Stimulated activated effector memory CD8-positive, alpha-beta T cell treated with anti-CD3 and anti-CD28 coated beads, Interleukin-12 subunit alpha, Interleukin-12 subunit beta, amount 100 ng/mL, for 72 hours (primary cell): ENCODE results near the gene PLCD4.

Experiments
- ATAC-seq: fragments of 150-1000 bp; cut with Tn5 transposase; 2 replicates; pipeline ENCODE4 v1.10.0; 2021
- DNase-seq, 2 donors: peaks; one replicate each; pipeline ENCODE4 v3.0.0; 2021 to 2022; ENCODE audit warnings: low spot score in 2 of 2
- H3K27ac Mint-ChIP-seq: one replicate; pipeline ENCODE4 v1.8.0; 2022; ENCODE audit warnings: mild to moderate bottlenecking, mixed read lengths
- H3K36me3 Mint-ChIP-seq: one replicate; pipeline ENCODE4 v1.8.0; 2022; ENCODE audit warnings: mild to moderate bottlenecking, mixed read lengths
- H3K4me1 Mint-ChIP-seq: one replicate; pipeline ENCODE4 v1.8.0; 2022; ENCODE audit warnings: mixed read lengths
- H3K4me3 Mint-ChIP-seq: one replicate; pipeline ENCODE4 v1.8.0; 2022; ENCODE audit warnings: mild to moderate bottlenecking, mixed read lengths
- H3K9me3 Mint-ChIP-seq: one replicate; pipeline ENCODE4 v1.8.0; 2022; ENCODE audit warnings: mixed read lengths

The PLCD4 gene

DNA sequence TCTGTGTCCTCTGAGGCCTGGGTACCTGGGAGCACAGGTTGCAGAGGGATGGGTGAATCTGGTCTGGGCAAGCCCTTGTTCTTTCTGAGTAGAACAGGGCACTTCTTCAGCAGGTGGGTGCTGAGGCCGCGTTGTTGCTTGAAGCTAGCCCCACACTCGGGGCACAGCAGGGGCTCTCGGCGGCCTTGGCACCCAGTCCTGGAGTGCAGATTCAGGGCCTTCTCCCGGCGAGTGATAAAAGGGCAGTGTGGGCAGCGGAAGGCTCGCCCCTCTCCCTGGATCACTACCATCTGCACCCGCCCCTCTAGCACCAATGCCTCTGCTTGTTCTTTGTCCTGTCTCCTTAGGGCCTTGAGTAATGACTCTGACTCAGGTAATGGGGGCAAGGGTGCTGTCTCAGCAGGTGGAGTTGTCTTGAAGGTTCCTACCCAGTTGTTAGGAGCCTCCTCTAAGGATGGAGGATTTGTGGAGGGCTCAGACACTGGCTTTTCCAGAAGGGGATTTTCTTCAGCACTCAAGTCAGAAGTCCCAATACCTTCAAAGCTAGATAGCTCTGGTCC lies 36.1 kb downstream of the PLCD4 start:
- ATAC-seq (no peak), DNase-seq (no peak)
- Mint-ChIP-seq H3K4me1 (peaks cover 11% of the 10 kb centered on the region), H3K36me3 (peaks cover 93% of the 10 kb centered on the region), H3K4me3 (no peak overlapping the region), H3K9me3 (no peaks in the 10 kb centered on the region), H3K27ac (peak overlapping the region; percentile 23)

DNA sequence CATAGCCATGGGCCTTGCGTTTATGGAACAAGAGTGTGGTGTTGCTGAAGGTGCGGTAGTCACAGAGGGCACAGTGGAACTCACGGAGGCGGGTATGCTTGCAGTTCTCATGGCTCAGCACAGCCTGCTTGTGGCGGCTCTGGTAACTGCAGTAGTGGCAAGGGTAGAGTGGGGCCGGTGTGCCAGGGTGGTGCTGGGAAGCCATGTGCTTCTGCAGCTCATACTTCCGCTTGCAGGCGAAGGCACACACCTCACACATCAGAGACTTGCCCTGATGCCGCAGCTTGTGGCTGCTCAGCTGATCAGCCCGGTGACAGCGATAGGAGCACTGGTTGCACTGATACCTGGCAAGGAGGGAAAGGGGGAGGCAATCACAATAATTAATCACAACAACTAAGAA lies 37.0 kb downstream of the PLCD4 start:
- Mint-ChIP-seq H3K4me1 (peaks cover 11% of the 10 kb centered on the region), H3K4me3 (no peak overlapping the region), H3K9me3 (no peaks in the 10 kb centered on the region), H3K36me3 (peaks cover 93% of the 10 kb centered on the region), H3K27ac (peak overlapping the region; percentile 23)
- ATAC-seq (no peak), DNase-seq (no peak)

- Mint-ChIP-seq H3K27ac (peak overlapping the region; percentile 23), H3K9me3 (no peaks in the 10 kb centered on the region), H3K4me1 (peaks cover 11% of the 10 kb centered on the region), H3K36me3 (peaks cover 93% of the 10 kb centered on the region), H3K4me3 (no peak overlapping the region)
- ATAC-seq (no peak), DNase-seq (no peak)
These were observed 37.4 kb downstream of the PLCD4 start for GRCh38 chr2:218645126-218645525.

DNA sequence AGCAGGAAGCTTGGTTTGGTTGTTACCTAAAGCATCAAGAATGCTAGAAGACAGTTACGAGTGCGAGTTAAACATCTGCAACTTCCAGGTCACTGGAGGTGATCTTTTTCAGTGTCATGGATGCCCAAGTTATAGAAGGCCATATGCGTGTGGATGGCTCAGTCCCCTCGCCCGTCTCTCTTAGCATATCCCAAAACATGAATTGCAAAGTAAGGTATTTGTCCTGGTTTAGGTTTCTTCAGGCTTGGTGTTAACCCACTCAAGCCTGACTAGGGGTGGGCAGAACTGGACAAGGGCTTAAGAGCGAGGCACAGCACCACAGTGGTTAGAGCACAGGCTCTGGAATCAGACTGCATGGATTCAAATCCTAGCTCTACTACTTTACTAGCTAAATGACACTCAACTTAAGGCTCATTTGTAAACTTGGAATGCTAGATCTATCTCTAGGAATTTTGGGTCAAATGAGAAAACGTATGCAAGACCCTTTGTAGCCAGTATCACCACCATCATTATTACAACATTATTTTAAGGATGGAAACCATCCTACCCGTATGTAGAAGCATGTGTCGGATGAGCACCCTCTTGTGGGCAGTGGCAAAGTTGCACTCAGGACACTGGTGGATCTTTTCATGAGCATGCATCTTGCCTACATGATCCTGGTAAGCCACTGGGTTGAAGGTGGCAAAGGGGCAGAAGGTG lies 40.5 kb downstream of the PLCD4 start:
- DNase-seq: peak in 1 of 2 donors; percentile 66
- H3K9me3 Mint-ChIP-seq: no peaks in the 10 kb centered on the region
- peak; percentile 74 for ATAC-seq
- H3K27ac Mint-ChIP-seq: peak overlapping the region; percentile 38
- H3K4me3 Mint-ChIP-seq: no peak overlapping the region
- H3K36me3 Mint-ChIP-seq: peaks cover 97% of the 10 kb centered on the region
- peaks cover 11% of the 10 kb centered on the region for H3K4me1 Mint-ChIP-seq

GRCh38 chr2:218648787-218649100 lies 41.0 kb downstream of the PLCD4 start:
- no peaks in the 10 kb centered on the region for H3K9me3 Mint-ChIP-seq
- H3K4me3 Mint-ChIP-seq: no peak overlapping the region
- ATAC-seq (peak; percentile 12), DNase-seq (no peak)
- peaks cover 11% of the 10 kb centered on the region for H3K4me1 Mint-ChIP-seq
- peaks cover 100% of the 10 kb centered on the region for H3K36me3 Mint-ChIP-seq
- peak overlapping the region; percentile 38 for H3K27ac Mint-ChIP-seq

DNA sequence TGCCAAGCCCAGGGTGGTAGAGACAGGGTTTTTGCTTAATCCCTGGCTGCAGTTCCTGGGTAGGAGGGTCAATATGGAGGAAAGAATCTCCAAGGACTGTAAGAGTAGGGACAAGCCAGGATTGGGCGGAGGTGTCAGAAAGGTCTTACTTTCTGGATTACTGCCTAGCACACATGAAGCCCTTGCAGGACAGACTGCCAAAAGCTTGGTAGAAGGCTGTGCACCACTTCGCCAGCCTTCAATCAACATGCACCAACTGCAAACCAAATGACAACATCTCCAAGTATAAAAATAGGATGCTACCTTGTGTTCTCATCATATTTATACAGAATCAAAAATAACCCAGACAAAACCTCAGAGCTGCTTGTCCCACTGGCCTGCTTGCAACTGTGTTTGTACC lies 48.1 kb downstream of the PLCD4 start:
- no peak overlapping the region for H3K4me3 Mint-ChIP-seq
- peaks cover 91% of the 10 kb centered on the region for H3K36me3 Mint-ChIP-seq
- peak overlapping the region; percentile 40 for H3K27ac Mint-ChIP-seq
- DNase-seq (no peak), ATAC-seq (no peak)
- peaks cover 37% of the 10 kb centered on the region for H3K4me1 Mint-ChIP-seq
- H3K9me3 Mint-ChIP-seq: no peaks in the 10 kb centered on the region

DNA sequence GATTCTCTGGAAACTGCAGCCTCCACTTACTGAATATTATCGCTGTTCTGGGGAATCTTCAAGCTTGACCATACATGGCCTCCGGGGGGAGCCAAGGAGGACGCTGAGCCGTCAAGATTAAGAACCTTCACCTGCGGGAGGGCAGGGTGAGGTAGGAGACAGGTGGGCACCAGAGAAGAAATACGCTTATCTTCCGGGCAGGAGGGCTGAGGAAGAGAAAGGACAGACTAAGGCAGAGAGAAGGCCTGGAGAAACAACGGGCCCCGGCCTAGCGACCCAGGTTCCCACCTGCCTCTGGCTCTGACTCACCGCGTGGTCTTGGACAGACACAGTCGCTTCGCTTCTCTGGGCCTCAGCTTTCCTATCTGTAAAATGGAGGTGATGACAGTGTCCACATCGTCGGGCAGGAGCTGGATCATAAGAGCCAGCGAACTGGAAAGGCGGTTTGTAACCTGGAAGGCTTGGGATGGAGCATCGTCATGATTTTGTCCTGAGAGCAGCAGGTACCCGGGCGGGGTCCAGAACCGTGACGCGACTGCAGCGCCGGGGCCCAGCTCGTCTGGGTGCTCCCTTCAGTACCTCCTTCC lies 51.1 kb downstream of the PLCD4 start:
- DNase-seq (peak in 1 of 2 donors; percentile 79), ATAC-seq (peak; percentile 55)
- Mint-ChIP-seq H3K4me3 (peak overlapping the region; percentile 97), H3K36me3 (peaks cover 87% of the 10 kb centered on the region), H3K9me3 (no peaks in the 10 kb centered on the region), H3K27ac (peak overlapping the region; percentile 94), H3K4me1 (peaks cover 44% of the 10 kb centered on the region)

- DNase-seq (peak; percentile 85 to 97), ATAC-seq (peak; percentile 97)
- Mint-ChIP-seq H3K4me3 (peak within 1 kb of the TSS; percentile 97), H3K4me1 (peaks cover 44% of the 10 kb centered on the region), H3K27ac (peak within 1 kb of the TSS; percentile 94), H3K9me3 (no peaks in the 10 kb centered on the region), H3K36me3 (peaks cover 85% of the 10 kb centered on the region)
These were observed 51.7 kb downstream of the PLCD4 start, which contains the start of the genes BCS1L and ZNF142 for GRCh38 chr2:218659258-218659987. TSS of gene BCS1L (plus strand) at chr2:218659683. CDS start at chr2:218660988, 1,305 bp downstream. TSS of gene ZNF142 (minus strand) at chr2:218659623. CDS start at chr2:218656429, 3,194 bp downstream.

GRCh38 chr2:218659988-218660358 lies 52.3 kb downstream of the PLCD4 start:
- H3K9me3 Mint-ChIP-seq: no peaks in the 10 kb centered on the region

GRCh38 chr2:218662377-218662776 lies 54.7 kb downstream of the PLCD4 start:
- no peak overlapping the region for H3K4me3 Mint-ChIP-seq
- DNase-seq (no peak), ATAC-seq (no peak)
- H3K27ac Mint-ChIP-seq: no peak overlapping the region
- H3K36me3 Mint-ChIP-seq: peaks cover 85% of the 10 kb centered on the region
- H3K9me3 Mint-ChIP-seq: no peaks in the 10 kb centered on the region
- peaks cover 38% of the 10 kb centered on the region for H3K4me1 Mint-ChIP-seq

More at GRCh38 chr2:218659988-218660358, 52.3 kb downstream of the PLCD4 start:
- Mint-ChIP-seq H3K27ac (peak overlapping the region; percentile 94), H3K4me1 (peaks cover 44% of the 10 kb centered on the region), H3K4me3 (peak overlapping the region; percentile 97), H3K36me3 (peaks cover 85% of the 10 kb centered on the region)
- DNase-seq (no peak), ATAC-seq (no peak)

DNA sequence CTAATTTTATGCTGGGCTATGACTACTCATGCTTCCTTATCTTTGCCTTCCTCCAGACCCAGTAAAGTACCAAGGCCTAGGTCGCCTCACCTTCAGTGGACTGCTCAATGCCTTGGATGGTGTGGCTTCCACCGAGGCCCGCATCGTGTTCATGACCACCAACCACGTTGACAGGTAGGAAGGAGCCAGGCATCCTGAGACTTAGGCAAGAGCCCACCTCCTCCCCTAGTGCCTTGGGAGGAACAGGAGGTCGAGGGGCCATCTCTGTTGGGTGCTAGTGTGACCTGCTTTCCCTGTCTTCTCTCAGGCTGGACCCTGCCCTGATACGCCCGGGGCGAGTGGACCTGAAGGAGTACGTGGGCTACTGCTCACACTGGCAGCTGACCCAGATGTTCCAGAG lies 55.1 kb downstream of the PLCD4 start:
- H3K36me3 Mint-ChIP-seq: peaks cover 85% of the 10 kb centered on the region
- no peak overlapping the region for H3K4me3 Mint-ChIP-seq
- H3K27ac Mint-ChIP-seq: peak overlapping the region; percentile 61
- no peaks in the 10 kb centered on the region for H3K9me3 Mint-ChIP-seq
- H3K4me1 Mint-ChIP-seq: peaks cover 33% of the 10 kb centered on the region
- DNase-seq: no peak
- no peak for ATAC-seq

- Mint-ChIP-seq H3K27ac (peak overlapping the region; percentile 56), H3K36me3 (peaks cover 82% of the 10 kb centered on the region)
These were observed 56.2 kb downstream of the PLCD4 start for GRCh38 chr2:218663901-218664300.

GRCh38 chr2:218664653-218665052 lies 57.0 kb downstream of the PLCD4 start:
- Mint-ChIP-seq H3K27ac (peak overlapping the region; percentile 56), H3K36me3 (peaks cover 76% of the 10 kb centered on the region), H3K9me3 (no peaks in the 10 kb centered on the region), H3K4me3 (no peak overlapping the region), H3K4me1 (peaks cover 18% of the 10 kb centered on the region)
- ATAC-seq: no peak
- no peak for DNase-seq

More at GRCh38 chr2:218663901-218664300, 56.2 kb downstream of the PLCD4 start:
- no peak for ATAC-seq
- Mint-ChIP-seq H3K9me3 (no peaks in the 10 kb centered on the region), H3K4me1 (peaks cover 23% of the 10 kb centered on the region), H3K4me3 (no peak overlapping the region)
- DNase-seq: no peak

- peaks cover 35% of the 10 kb centered on the region for H3K36me3 Mint-ChIP-seq
- no peaks in the 10 kb centered on the region for H3K9me3 Mint-ChIP-seq
- ATAC-seq (peak; percentile 24), DNase-seq (no peak)
- H3K27ac Mint-ChIP-seq: peak overlapping the region; percentile 99
- H3K4me1 Mint-ChIP-seq: peaks cover 23% of the 10 kb centered on the region
- H3K4me3 Mint-ChIP-seq: peak overlapping the region; percentile 100
These were observed 63.5 kb downstream of the PLCD4 start for GRCh38 chr2:218671097-218671653.
